Thymus (tissue), 11 donors: ENCODE measurements around the gene HOXB13. TPM values are rescaled to one million over a fixed set of nuclear protein-coding genes. Genes with fewer than 3 reads are reported as not detected.

ENCODE experiments used
- DNase-seq, 9 donors: peaks; one replicate each; pipeline ENCODE4 v3.0.0-alpha.2; 2013; ENCODE audit warnings: low spot score in 9 of 9, low read depth in 6 of 9, missing footprints in 1 of 9
- H3K27ac ChIP-seq, 2 donors: one replicate each; pipeline ENCODE4 v1.5.1; 2013; ENCODE audit warnings: control low read depth in 1 of 2, low read depth in 1 of 2, low read length in 1 of 2, mild to moderate bottlenecking in 1 of 2, moderate library complexity in 1 of 2
- H3K27me3 ChIP-seq, 2 donors: one replicate each; pipeline ENCODE4 v1.5.1; 2013; ENCODE audit warnings: low read length in 1 of 2; ENCODE audit not compliant: control insufficient read depth in 2 of 2, insufficient read depth in 1 of 2
- H3K36me3 ChIP-seq, 2 donors: one replicate each; pipeline ENCODE4 v1.5.1; 2013; ENCODE audit warnings: low read length in 1 of 2, mild to moderate bottlenecking in 1 of 2, moderate library complexity in 1 of 2; ENCODE audit not compliant: control insufficient read depth in 2 of 2, insufficient read depth in 2 of 2
- H3K4me1 ChIP-seq, 2 donors: one replicate each; pipeline ENCODE4 v1.5.1; 2013; ENCODE audit warnings: low read length in 2 of 2; ENCODE audit not compliant: control insufficient read depth in 2 of 2, insufficient read depth in 2 of 2
- H3K4me3 ChIP-seq, 2 donors: one replicate each; pipeline ENCODE4 v1.5.1; 2013; ENCODE audit warnings: low read length in 2 of 2, control low read depth in 1 of 2, mild to moderate bottlenecking in 1 of 2
- H3K9me3 ChIP-seq, 2 donors: one replicate each; pipeline ENCODE4 v1.5.1; 2013; ENCODE audit warnings: low read length in 1 of 2, mild to moderate bottlenecking in 1 of 2; ENCODE audit not compliant: control insufficient read depth in 2 of 2, insufficient read depth in 1 of 2
- WGBS: extraction: QIAGEN DNeasy Blood & Tissue Kit; methylation state at CpG from one replicate; pipeline ENCODE4 v1.1.7; 2013; 5-methylcytosine and 5-hydroxymethylcytosine counted together
- polyA plus RNA-seq: library from polyadenylated mRNA; stranded (reverse); fragments of 200-250 nt; gene quantifications from one replicate; pipeline ENCODE4 v1.2.3, GENCODE V29; 2013
- total RNA-seq: library from RNA; stranded (reverse); fragments of 120-200 nt; gene quantifications from one replicate; pipeline ENCODE4 v1.2.4, GENCODE V29; 2013
- donor health status: healthy.

HOXB13 gene
- total and polyA plus RNA-seq, 2 donors, result 0.24 to 0.32 TPM

GRCh38 chr17:48723423-48724250 is 4.9 kb downstream of the HOXB13 start:
- no peak for DNase-seq
- Histone ChIP-seq H3K4me1 (peaks cover 0 to 26% of the 10 kb centered on the region in 2 donors), H3K9me3 (peaks cover 1 to 19% of the 10 kb centered on the region in 2 donors)

GRCh38 chr17:48722915-48723422 is 5.6 kb downstream of the HOXB13 start, which contains the start of gene PRAC2:
Gene PRAC2 (plus strand): TSS chr17:48723185. CDS start chr17:48724411, 1,226 bp downstream.
- H3K4me3 ChIP-seq, result no peak within 1 kb of the TSS
- peaks cover 1 to 19% of the 10 kb centered on the region in 2 donors for H3K9me3 ChIP-seq
- WGBS, result 4% methylated on average over 21 of the region's 21 CpGs
- peaks cover 0 to 26% of the 10 kb centered on the region in 2 donors for H3K4me1 ChIP-seq
- DNase-seq, result no peak
- H3K27ac ChIP-seq, result no peak within 1 kb of the TSS
- no peaks in the 10 kb centered on the region for H3K36me3 ChIP-seq
- H3K27me3 ChIP-seq, result peaks cover 92 to 100% of the 10 kb centered on the region in 2 donors

More at GRCh38 chr17:48723423-48724250, 4.9 kb downstream of the HOXB13 start:
- Histone ChIP-seq H3K4me3 (no peak overlapping the region), H3K27ac (no peak overlapping the region), H3K27me3 (peaks cover 94 to 100% of the 10 kb centered on the region in 2 donors), H3K36me3 (no peaks in the 10 kb centered on the region)
- WGBS, result 7% methylated on average over 42 of the region's 42 CpGs

GRCh38 chr17:48722201-48722907 is 6.2 kb downstream of the HOXB13 start, which contains the start of gene PRAC1:
Gene PRAC1 (minus strand): TSS chr17:48722518. CDS start chr17:48722392, 126 bp downstream.
- no peaks in the 10 kb centered on the region for H3K36me3 ChIP-seq
- H3K4me1 ChIP-seq, result peaks cover 0 to 26% of the 10 kb centered on the region in 2 donors
- H3K9me3 ChIP-seq, result peaks cover 0 to 19% of the 10 kb centered on the region in 2 donors
- no peak within 1 kb of the TSS for H3K27ac ChIP-seq
- no peak for DNase-seq
- no peak within 1 kb of the TSS for H3K4me3 ChIP-seq
- WGBS, result 10% methylated on average over 21 of the region's 21 CpGs
- peaks cover 90 to 100% of the 10 kb centered on the region in 2 donors for H3K27me3 ChIP-seq

GRCh38 chr17:48721009-48721402 is 7.5 kb downstream of the HOXB13 start:
- no peak for DNase-seq
- no peaks in the 10 kb centered on the region for H3K36me3 ChIP-seq
- H3K4me3 ChIP-seq, result no peak overlapping the region
- H3K4me1 ChIP-seq, result peaks cover 0 to 26% of the 10 kb centered on the region in 2 donors
- 87% methylated on average over 1 of the region's 1 CpG for WGBS
- no peak overlapping the region for H3K27ac ChIP-seq
- H3K27me3 ChIP-seq, result peaks cover 86 to 100% of the 10 kb centered on the region in 2 donors
- peaks cover 0 to 19% of the 10 kb centered on the region in 2 donors for H3K9me3 ChIP-seq

GRCh38 chr17:48720266-48721008 is 8.1 kb downstream of the HOXB13 start:
- Histone ChIP-seq H3K27ac (no peak overlapping the region), H3K27me3 (peaks cover 84 to 100% of the 10 kb centered on the region in 2 donors), H3K36me3 (no peaks in the 10 kb centered on the region), H3K4me3 (no peak overlapping the region), H3K4me1 (peaks cover 0 to 26% of the 10 kb centered on the region in 2 donors), H3K9me3 (peaks cover 0 to 19% of the 10 kb centered on the region in 2 donors)
- no peak for DNase-seq
- 23% methylated on average over 11 of the region's 11 CpGs for WGBS

GRCh38 chr17:48719642-48720265 is 8.8 kb downstream of the HOXB13 start:
- DNase-seq, result no peak
- H3K4me3 ChIP-seq, result no peak overlapping the region
- H3K9me3 ChIP-seq, result peaks cover 0 to 14% of the 10 kb centered on the region in 2 donors
- H3K36me3 ChIP-seq, result no peaks in the 10 kb centered on the region
- 11% methylated on average over 37 of the region's 37 CpGs for WGBS
- H3K27me3 ChIP-seq, result peaks cover 78 to 100% of the 10 kb centered on the region in 2 donors
- H3K4me1 ChIP-seq, result peaks cover 0 to 26% of the 10 kb centered on the region in 2 donors
- no peak overlapping the region for H3K27ac ChIP-seq

GRCh38 chr17:48718761-48719641 is 9.5 kb downstream of the HOXB13 start:
- WGBS, result 5% methylated on average over 80 of the region's 80 CpGs
- no peak for DNase-seq
- peaks cover 71 to 97% of the 10 kb centered on the region in 2 donors for H3K27me3 ChIP-seq

More at GRCh38 chr17:48718761-48719641, 9.5 kb downstream of the HOXB13 start:
- Histone ChIP-seq H3K36me3 (no peaks in the 10 kb centered on the region), H3K9me3 (peaks cover 0 to 9% of the 10 kb centered on the region in 2 donors), H3K4me3 (no peak overlapping the region), H3K27ac (no peak overlapping the region), H3K4me1 (peaks cover 0 to 23% of the 10 kb centered on the region in 2 donors)
